Thyroid gland (tissue), 4 donors: ENCODE data around the gene TP63.

ENCODE experiments used
- CTCF ChIP-seq, 6 experiments: fragments of 200-600 bp in 3 of 6; fragments of 450-650 bp in 3 of 6; sonication (generic) in 3 of 6; IDR thresholded peaks; one replicate each; pipeline ENCODE4 v1.5.1; 2016 to 2019; ENCODE audit warnings: antibody characterized with exemption in 6 of 6, mild to moderate bottlenecking in 2 of 6, inconsistent platforms in 1 of 6, moderate library complexity in 1 of 6
- POLR2A ChIP-seq, 2 donors: fragments of 450-650 bp; IDR thresholded peaks; one replicate each; pipeline ENCODE4 v1.6.1; 2017; ENCODE audit warnings: antibody characterized with exemption in 2 of 2, mild to moderate bottlenecking in 2 of 2, moderate library complexity in 1 of 2

DNA sequence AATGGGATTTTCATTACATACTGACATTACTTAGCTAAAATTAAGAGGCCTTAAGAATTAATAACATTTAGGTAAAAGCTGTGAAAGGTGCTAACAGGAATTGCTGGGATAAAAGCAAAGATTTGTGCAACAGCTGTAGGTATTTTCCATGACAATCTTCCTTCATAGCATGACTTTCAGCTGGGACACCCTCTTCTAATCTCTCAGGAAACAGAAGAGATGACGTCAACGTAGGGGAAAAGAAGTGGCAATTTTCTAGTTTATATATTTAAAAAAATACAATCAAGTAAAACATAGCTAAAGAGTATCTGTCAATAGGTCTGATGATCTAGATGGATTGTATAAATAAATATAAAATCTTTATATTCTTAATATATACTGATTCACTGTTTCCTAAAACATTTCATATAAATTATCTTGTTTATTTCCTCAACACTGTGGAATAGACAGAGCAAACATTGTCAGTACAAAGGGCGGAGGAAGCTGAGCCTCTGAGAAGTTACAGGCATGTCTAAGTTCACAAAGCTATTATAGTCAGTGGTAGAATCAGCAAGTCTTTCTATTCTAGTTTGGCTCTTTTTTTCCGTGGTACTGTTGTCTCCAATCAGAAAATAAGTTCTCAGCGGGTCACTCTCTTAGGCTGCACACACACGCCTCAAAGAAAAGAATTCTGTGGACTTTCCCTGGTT, 272.5 kb downstream of the TP63 start:
- TF ChIP-seq CTCF (IDR thresholded peaks at IDR 0.05) = no peak
- TF ChIP-seq POLR2A (IDR thresholded peaks at IDR 0.05) = no peak
